IMR-90 (cell line): Measurements from ENCODE around the gene COL18A1. TPM values are rescaled to one million over a fixed set of nuclear protein-coding genes. Genes with fewer than 3 reads are reported as not detected.

Experiments
- ATAC-seq: fragments of 200-7000 bp; cut with Tn5 transposase; 2 replicates; pipeline ENCODE4 v1.9.1; 2020; ENCODE audit warnings: low read depth, mild to moderate bottlenecking, moderate library complexity
- BruUV-seq: library from RNA; stranded (reverse); fragments of 400-500 nt; replicated peaks from 2 replicates; lab custom pipeline; 2021; lab: Mats Ljungman, UMichigan
- CTCF ChIA-PET: fragments of 300-600 bp; formaldehyde crosslinking; extraction: SDS; loops from one replicate; lab custom pipeline; 2021; ENCODE audit warnings: antibody characterized with exemption; lab: Yijun Ruan, JAX
- POLR2A ChIA-PET: fragments of 300-600 bp; sonication (Branson Sonifier 250); formaldehyde crosslinking; loops from one replicate; lab custom pipeline; 2022; ENCODE audit warnings: antibody characterized with exemption; ENCODE audit not compliant: unreplicated experiment; lab: Charles Lee
- DNase-seq: peaks from one replicate; pipeline ENCODE4 v3.0.0; 2013
- H2AFZ ChIP-seq: replicated peaks from 2 replicates; pipeline ENCODE3; 2013; ENCODE audit warnings: low read length, mild to moderate bottlenecking; ENCODE audit not compliant: poor library complexity
- H2AK5ac ChIP-seq: 2 replicates; pipeline ENCODE4 v1.6.1; 2013; ENCODE audit warnings: low read depth, low read length, inconsistent platforms
- H2AK9ac ChIP-seq: replicated peaks from 2 replicates; pipeline ENCODE3; 2013; ENCODE audit warnings: mild to moderate bottlenecking, low read depth, low read length, moderate library complexity; ENCODE audit not compliant: poor library complexity
- H2BK120ac ChIP-seq: 2 replicates; pipeline ENCODE4 v1.6.1; 2013; ENCODE audit warnings: low read depth, low read length, inconsistent platforms
- H2BK15ac ChIP-seq: 3 replicates; pipeline ENCODE4 v1.6.1; 2013; ENCODE audit warnings: low read depth, low read length, inconsistent platforms
- H2BK20ac ChIP-seq: 2 replicates; pipeline ENCODE4 v1.6.1; 2013; ENCODE audit warnings: low read depth, mild to moderate bottlenecking, inconsistent platforms, low read length, moderate library complexity
- H2BK5ac ChIP-seq: 2 replicates; pipeline ENCODE4 v1.6.1; 2013; ENCODE audit warnings: mild to moderate bottlenecking, low read depth, low read length, inconsistent platforms; ENCODE audit not compliant: poor library complexity, severe bottlenecking
- H3K14ac ChIP-seq: replicated peaks from 2 replicates; pipeline ENCODE4 v1.6.1; 2013; ENCODE audit warnings: low read depth, low read length, inconsistent platforms
- H3K18ac ChIP-seq: 2 replicates; pipeline ENCODE4 v1.6.1; 2013; ENCODE audit warnings: low read depth, low read length, control low read depth
- H3K23ac ChIP-seq: 2 replicates; pipeline ENCODE4 v1.6.1; 2013; ENCODE audit warnings: low read depth, low read length, inconsistent platforms
- H3K27ac ChIP-seq: 2 replicates; pipeline ENCODE4 v1.5.1; 2013; ENCODE audit warnings: mild to moderate bottlenecking, control low read depth, low read length; ENCODE audit not compliant: insufficient read depth
- H3K27me3 ChIP-seq: 2 replicates; pipeline ENCODE4 v1.6.1; 2013; ENCODE audit warnings: low read length; ENCODE audit not compliant: control insufficient read depth, insufficient read depth
- H3K36me3 ChIP-seq: 2 replicates; pipeline ENCODE4 v1.6.1; 2013; ENCODE audit warnings: low read length, mixed read lengths; ENCODE audit not compliant: control insufficient read depth, insufficient read depth
- H3K4ac ChIP-seq: 2 replicates; pipeline ENCODE4 v1.6.1; 2013; ENCODE audit warnings: low read depth, low read length, inconsistent platforms
- H3K4me1 ChIP-seq: 2 replicates; pipeline ENCODE4 v1.6.1; 2013; ENCODE audit warnings: low read length, mixed read lengths; ENCODE audit not compliant: control insufficient read depth, insufficient read depth
- H3K4me2 ChIP-seq: 2 replicates; pipeline ENCODE4 v1.6.1; 2013; ENCODE audit warnings: low read depth, mild to moderate bottlenecking, control low read depth, low read length, moderate library complexity
- H3K4me3 ChIP-seq: 2 replicates; pipeline ENCODE4 v1.5.1; 2013; ENCODE audit warnings: low read depth, mild to moderate bottlenecking, control low read depth, low read length, moderate library complexity; ENCODE audit not compliant: insufficient read depth
- H3K56ac ChIP-seq: 2 replicates; pipeline ENCODE4 v1.6.1; 2013; ENCODE audit warnings: low read length, inconsistent platforms; ENCODE audit not compliant: insufficient read depth; ENCODE audit errors: extremely low read depth
- H3K79me1 ChIP-seq, 2 experiments: 2 replicates each; pipeline ENCODE4 v1.6.1; 2013; ENCODE audit warnings: low read length in 2 of 2, inconsistent platforms in 1 of 2, low read depth in 1 of 2
- H3K9ac ChIP-seq: 2 replicates; pipeline ENCODE4 v1.6.1; 2013; ENCODE audit warnings: low read depth, low read length, control low read depth
- H3K9me1 ChIP-seq: 2 replicates; pipeline ENCODE4 v1.6.1; 2013; ENCODE audit warnings: low read length, inconsistent platforms; ENCODE audit not compliant: insufficient read depth
- H3K9me3 ChIP-seq: 2 replicates; pipeline ENCODE4 v1.6.1; 2013; ENCODE audit warnings: low read length; ENCODE audit not compliant: control insufficient read depth, insufficient read depth
- H4K20me1 ChIP-seq: 2 replicates; pipeline ENCODE4 v1.6.1; 2013; ENCODE audit warnings: low read length, inconsistent platforms; ENCODE audit not compliant: insufficient read depth
- H4K5ac ChIP-seq: 2 replicates; pipeline ENCODE4 v1.6.1; 2013; ENCODE audit warnings: mild to moderate bottlenecking, low read depth, low read length, control low read depth
- H4K8ac ChIP-seq, 2 experiments: 2 replicates each; pipeline ENCODE4 v1.6.1; 2013; ENCODE audit warnings: low read depth in 2 of 2, low read length in 2 of 2, control low read depth in 1 of 2, inconsistent platforms in 1 of 2
- H4K91ac ChIP-seq: 2 replicates; pipeline ENCODE4 v1.6.1; 2013; ENCODE audit warnings: low read depth, low read length, inconsistent platforms; ENCODE audit not compliant: insufficient read depth
- BHLHE40 ChIP-seq: fragments of 150-350 bp; IDR thresholded peaks from 2 replicates; pipeline ENCODE4 v1.6.1; 2016; ENCODE audit warnings: mild to moderate bottlenecking, low read depth, low read length
- CEBPB ChIP-seq: IDR thresholded peaks from 2 replicates; pipeline ENCODE4 v1.6.1; 2012; ENCODE audit warnings: low read depth, low read length, improper control_type of control experiment
- CHD1 ChIP-seq: IDR thresholded peaks from 2 replicates; pipeline ENCODE4 v1.6.1; 2012; ENCODE audit warnings: low read depth, low read length, improper control_type of control experiment
- CTCF ChIP-seq: conservative IDR thresholded peaks from 2 replicates; pipeline ENCODE4 v1.5.1; 2012; ENCODE audit warnings: mild to moderate bottlenecking, low read depth, low read length, improper control_type of control experiment
- FOS ChIP-seq: fragments of 150-350 bp; IDR thresholded peaks from 2 replicates; pipeline ENCODE4 v1.6.1; 2016; ENCODE audit warnings: low read depth, low read length
- MAFK ChIP-seq: IDR thresholded peaks from 2 replicates; pipeline ENCODE4 v1.6.1; 2012; ENCODE audit warnings: low read depth, low read length, improper control_type of control experiment
- MAZ ChIP-seq: IDR thresholded peaks from 2 replicates; pipeline ENCODE4 v1.6.1; 2012; ENCODE audit warnings: low read depth, mild to moderate bottlenecking, low read length, improper control_type of control experiment, moderate library complexity, borderline replicate concordance
- MXI1 ChIP-seq: IDR thresholded peaks from 2 replicates; pipeline ENCODE4 v1.6.1; 2012; ENCODE audit warnings: low read depth, mild to moderate bottlenecking, low read length, moderate library complexity, borderline replicate concordance
- NFE2L2 ChIP-seq: fragments of 150-350 bp; IDR thresholded peaks from 2 replicates; pipeline ENCODE4 v1.6.1; 2016; ENCODE audit warnings: low read depth, mild to moderate bottlenecking, low read length
- POLR2A ChIP-seq: IDR thresholded peaks from 2 replicates; pipeline ENCODE4 v1.6.1; 2012; ENCODE audit warnings: mild to moderate bottlenecking, low read depth, low read length
- RAD21 ChIP-seq: IDR thresholded peaks from 2 replicates; pipeline ENCODE4 v1.6.1; 2012; ENCODE audit warnings: low read length, improper control_type of control experiment
- RCOR1 ChIP-seq: IDR thresholded peaks from 2 replicates; pipeline ENCODE4 v1.6.1; 2012; ENCODE audit warnings: mild to moderate bottlenecking, low read length, improper control_type of control experiment; ENCODE audit not compliant: insufficient replicate concordance
- RFX5 ChIP-seq: IDR thresholded peaks from 2 replicates; pipeline ENCODE4 v1.8.0; 2012; ENCODE audit warnings: low read depth, mild to moderate bottlenecking, low read length, moderate library complexity
- SMC3 ChIP-seq: fragments of 150-350 bp; IDR thresholded peaks from 2 replicates; pipeline ENCODE4 v1.6.1; 2016; ENCODE audit warnings: low read depth, mild to moderate bottlenecking, antibody characterized with exemption, low read length, moderate library complexity
- USF2 ChIP-seq: fragments of 150-350 bp; IDR thresholded peaks from 2 replicates; pipeline ENCODE4 v1.6.1; 2017; ENCODE audit warnings: mild to moderate bottlenecking, antibody characterized with exemption, low read length, low read depth
- WGBS, 2 experiments: methylation state at CpG; one replicate each; pipeline versions ENCODE4 v1.1.5 to v1.1.7; 2013; ENCODE audit warnings: missing lambda C conversion rate in 2 of 2; ENCODE audit not compliant: insufficient read length in 1 of 2; ENCODE audit errors: extremely low coverage in 2 of 2; 5-methylcytosine and 5-hydroxymethylcytosine counted together
- dilution Hi-C: fragments of 300-500 bp; cut with HindIII; formaldehyde crosslinking; loops from one replicate; pipeline ENCODE4 v1.14.3; 2018; ENCODE audit warnings: low sequenced_read_pairs; ENCODE audit not compliant: unreplicated experiment
- in situ Hi-C: fragments of 300-500 bp; cut with MboI; formaldehyde crosslinking; loops from 3 replicates; pipeline ENCODE4 v1.14.3; 2019; ENCODE audit warnings: low sequenced_read_pairs, inconsistent platforms, mixed read lengths
- intact Hi-C: fragments of 100-400 bp; cut with micrococcal nuclease; formaldehyde crosslinking; loops from 2 replicates; pipeline ENCODE4 v1.10.0; 2022
- polyA plus RNA-seq, 3 experiments: library from polyadenylated mRNA; depleted of rRNA; stranded (reverse); fragments of >200 nt; gene quantifications; 2 replicates each; pipeline ENCODE4 v1.2.3, GENCODE V29; 2012; ENCODE audit warnings: low replicate concordance in 1 of 3
- total RNA-seq: library from RNA; depleted of rRNA; stranded (reverse); fragments of >200 nt; gene quantifications from 2 replicates; pipeline ENCODE4 v1.2.3, GENCODE V29; 2012
- TF ChIP-seq, protein P1 (sequence below): fragments of 150-350 bp; IDR thresholded peaks from 2 replicates; pipeline ENCODE4 v1.6.1; 2016; ENCODE audit warnings: low read depth, mild to moderate bottlenecking, low read length, moderate library complexity, borderline replicate concordance

The COL18A1 gene
- total and polyA plus RNA-seq, 2 of the 4 experiments (the other 2 are of a cell fraction) = 4.3 to 46.7 TPM

- H2AK5ac ChIP-seq = no peak overlapping the region
Observed at GRCh38 chr21:45463871-45464270, 58.9 kb downstream of the COL18A1 start.

More at GRCh38 chr21:45463871-45464270, 58.9 kb downstream of the COL18A1 start:
- Histone ChIP-seq H2BK20ac (no peak overlapping the region), H2BK120ac (no peak overlapping the region), H2AFZ (no peak overlapping the region), H3K4me3 (no peak overlapping the region), H4K5ac (no peak overlapping the region), H3K27ac (no peak overlapping the region), H3K4me1 (peaks cover 20% of the 10 kb centered on the region), H3K79me1 (peaks cover 8 to 74% of the 10 kb centered on the region in 2 experiments; a peak in 3 of 4 replicates), H3K23ac (no peak overlapping the region), H3K9me1 (peaks cover 17% of the 10 kb centered on the region), H3K4ac (no peak overlapping the region), H3K14ac (no peak overlapping the region), H3K4me2 (no peak overlapping the region), H3K36me3 (peaks cover 17% of the 10 kb centered on the region), H2AK9ac (no peak overlapping the region), H3K9me3 (peaks cover 2% of the 10 kb centered on the region; the same call in 1 of the 2 replicates), H3K9ac (no peak overlapping the region), H3K56ac (no peak overlapping the region), H4K20me1 (peaks cover 38% of the 10 kb centered on the region), H2BK5ac (no peak overlapping the region), H3K18ac (no peak overlapping the region), H2BK15ac (no peak overlapping the region), H4K8ac (no peak overlapping the region), H4K91ac (no peak overlapping the region), H3K27me3 (no peaks in the 10 kb centered on the region)
- WGBS, 2 experiments = 80% methylated on average over 2 of the region's 7 CpGs; no CpG with 5 or more reads in 1 of the 2 experiments
- ChIA-PET POLR2A (no interaction called here), CTCF (no interaction called here)
- DNase-seq (no peak), ATAC-seq (no peak)
- BruUV-seq = no TSS peak
- TF ChIP-seq MAFK (no peak), CEBPB (no peak), RCOR1 (no peak), MAZ (no peak), USF2 (no peak), FOS (no peak), POLR2A (no peak), BHLHE40 (no peak), MXI1 (no peak), CTCF (no peak), NFE2L2 (no peak), CHD1 (no peak), SMC3 (no peak), RAD21 (no peak), RFX5 (no peak)
- TF ChIP-seq, protein P1, sequence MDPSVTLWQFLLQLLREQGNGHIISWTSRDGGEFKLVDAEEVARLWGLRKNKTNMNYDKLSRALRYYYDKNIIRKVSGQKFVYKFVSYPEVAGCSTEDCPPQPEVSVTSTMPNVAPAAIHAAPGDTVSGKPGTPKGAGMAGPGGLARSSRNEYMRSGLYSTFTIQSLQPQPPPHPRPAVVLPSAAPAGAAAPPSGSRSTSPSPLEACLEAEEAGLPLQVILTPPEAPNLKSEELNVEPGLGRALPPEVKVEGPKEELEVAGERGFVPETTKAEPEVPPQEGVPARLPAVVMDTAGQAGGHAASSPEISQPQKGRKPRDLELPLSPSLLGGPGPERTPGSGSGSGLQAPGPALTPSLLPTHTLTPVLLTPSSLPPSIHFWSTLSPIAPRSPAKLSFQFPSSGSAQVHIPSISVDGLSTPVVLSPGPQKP = no peak
- dilution Hi-C loops = no loop called here
- in situ Hi-C loops = loop anchor here (10.0 kb wide), 1 partner anchor 361 kb away; no protein-coding TSS in a partner anchor
- intact Hi-C loops = no loop called here
